Stimulated activated CD8-positive, alpha-beta memory T cell treated with anti-CD3 and anti-CD28 coated beads, Interleukin-4, amount 100 ng/mL, for 24 hours (primary cell): Measurements from ENCODE around the gene MCUB.
"Not testable (repeated sequence)": the region's sequence is repeated elsewhere in the genome, so short reads cannot be mapped to it uniquely, and the experiment has no call there.

Source experiments
- DNase-seq: peaks from one replicate; pipeline ENCODE4 v3.0.0-alpha.2; 2020; ENCODE audit warnings: low read depth

The MCUB gene

GRCh38 chr4:109629775-109630174 lies 69.7 kb downstream of the MCUB start:
- no peak for DNase-seq

GRCh38 chr4:109631532-109632108 lies 71.6 kb downstream of the MCUB start:
- no peak for DNase-seq

- no peak for DNase-seq
Measured at GRCh38 chr4:109640644-109641043, 80.6 kb downstream of the MCUB start.

GRCh38 chr4:109645874-109646710 lies 86.0 kb downstream of the MCUB start:
- DNase-seq = no peak

- DNase-seq = no peak
Measured at GRCh38 chr4:109648266-109648996, 88.4 kb downstream of the MCUB start.

GRCh38 chr4:109648997-109649575 lies 89.0 kb downstream of the MCUB start:
- no peak for DNase-seq

GRCh38 chr4:109649872-109650271 lies 89.8 kb downstream of the MCUB start:
- DNase-seq = no peak

GRCh38 chr4:109655396-109655795 lies 95.3 kb downstream of the MCUB start:
- DNase-seq = no peak

GRCh38 chr4:109657854-109658418 lies 97.9 kb downstream of the MCUB start:
- DNase-seq = no peak

GRCh38 chr4:109658871-109659410 lies 98.9 kb downstream of the MCUB start:
- DNase-seq = no peak

- no peak for DNase-seq
Measured at GRCh38 chr4:109662116-109662515, 102.1 kb downstream of the MCUB start.

GRCh38 chr4:109662771-109663170 lies 102.7 kb downstream of the MCUB start:
- no peak for DNase-seq

GRCh38 chr4:109665783-109666485 lies 105.9 kb downstream of the MCUB start:
- DNase-seq = no peak

GRCh38 chr4:109671350-109671749 lies 111.3 kb downstream of the MCUB start:
- DNase-seq = no peak

- no peak for DNase-seq
Measured at GRCh38 chr4:109672169-109672930, 112.3 kb downstream of the MCUB start.

GRCh38 chr4:109673303-109673702 lies 113.3 kb downstream of the MCUB start:
- DNase-seq = no peak

GRCh38 chr4:109675181-109675580 lies 115.1 kb downstream of the MCUB start:
- DNase-seq = no peak

GRCh38 chr4:109675843-109676242 lies 115.8 kb downstream of the MCUB start:
- no peak for DNase-seq

- DNase-seq = no peak
Measured at GRCh38 chr4:109676886-109677285, 116.8 kb downstream of the MCUB start.

- DNase-seq = not testable (repeated sequence)
Measured at GRCh38 chr4:109678472-109678871, 118.4 kb downstream of the MCUB start.

- not testable (repeated sequence) for DNase-seq
Measured at GRCh38 chr4:109678925-109679324, 118.9 kb downstream of the MCUB start.
